HG03354 (cell line): ENCODE measurements around the gene ENPP7.

Experiments used
- ATAC-seq: cut with Tn5 transposase; IDR thresholded peaks from one replicate; pipeline ENCODE4 v1.9.1; 2021; ENCODE audit warnings: mild to moderate bottlenecking; ENCODE audit not compliant: unreplicated experiment, poor library complexity, severe bottlenecking

ENPP7 gene

GRCh38 chr17:79730769-79731483 lies at the start of gene ENPP7:
Gene ENPP7, plus strand, starts transcription at chr17:79730943. Its CDS starts 197 bp downstream, at chr17:79731140.
- ATAC-seq, result no peak

- ATAC-seq, result no peak
Observed at GRCh38 chr17:79681101-79681621, 49.6 kb upstream of the ENPP7 start.

- no peak for ATAC-seq
Observed at GRCh38 chr17:79681628-79682261, 49.0 kb upstream of the ENPP7 start.

- no peak for ATAC-seq
Observed at GRCh38 chr17:79683365-79683764, 47.4 kb upstream of the ENPP7 start.

- no peak for ATAC-seq
Observed at GRCh38 chr17:79684132-79684985, 46.4 kb upstream of the ENPP7 start.

- no peak for ATAC-seq
Observed at GRCh38 chr17:79685121-79685520, 45.6 kb upstream of the ENPP7 start.

- no peak for ATAC-seq
Observed at GRCh38 chr17:79686476-79686875, 44.3 kb upstream of the ENPP7 start.

- ATAC-seq, result no peak
Observed at GRCh38 chr17:79690466-79690865, 40.3 kb upstream of the ENPP7 start.

- ATAC-seq, result no peak
Observed at GRCh38 chr17:79690988-79691836, 39.5 kb upstream of the ENPP7 start.

GRCh38 chr17:79691931-79692330 lies 38.8 kb upstream of the ENPP7 start:
- ATAC-seq, result no peak

- no peak for ATAC-seq
Observed at GRCh38 chr17:79693419-79693818, 37.3 kb upstream of the ENPP7 start.

GRCh38 chr17:79695293-79695790 lies 35.4 kb upstream of the ENPP7 start:
- no peak for ATAC-seq

GRCh38 chr17:79695797-79696609 lies 34.7 kb upstream of the ENPP7 start:
- ATAC-seq, result no peak

- no peak for ATAC-seq
Observed at GRCh38 chr17:79696610-79696982, 34.1 kb upstream of the ENPP7 start.

GRCh38 chr17:79698146-79698846 lies 32.4 kb upstream of the ENPP7 start:
- ATAC-seq, result no peak

- ATAC-seq, result no peak
Observed at GRCh38 chr17:79699386-79700036, 31.2 kb upstream of the ENPP7 start.

- ATAC-seq, result no peak
Observed at GRCh38 chr17:79700592-79700991, 30.2 kb upstream of the ENPP7 start.
